Endothelial cell of umbilical vein (primary cell): ENCODE data around the gene LOXL4. TPM values are rescaled to one million over a fixed set of nuclear protein-coding genes. Genes with fewer than 3 reads are reported as not detected.

ENCODE experiments used
- BruUV-seq: library from RNA; stranded (reverse); fragments of 400-500 nt; replicated peaks from 2 replicates; lab custom pipeline; 2021; lab: Mats Ljungman, UMichigan
- CTCF ChIA-PET: fragments of 300-600, 350-600 bp; sonication (Branson Sonifier 250); formaldehyde crosslinking; loops from one replicate; lab custom pipeline; 2021; ENCODE audit warnings: antibody characterized with exemption, inconsistent platforms; lab: Charles Lee
- POLR2A ChIA-PET: fragments of 300-600, 350-600 bp; sonication (Branson Sonifier 250); formaldehyde crosslinking; loops from one replicate; lab custom pipeline; 2021; ENCODE audit warnings: antibody characterized with exemption, inconsistent platforms; lab: Charles Lee
- DNase-seq: peaks from one replicate; pipeline ENCODE4 v3.0.0-alpha.2; 2011; ENCODE audit warnings: low read depth, low spot score
- FAIRE-seq: peaks from 2 replicates; lab custom pipeline; 2011; peaks lifted over from hg19 to GRCh38; lab: Jason Lieb, UNC
- H2AFZ ChIP-seq: 2 replicates; pipeline ENCODE4 v1.6.0; 2012; ENCODE audit warnings: low read depth, low read length, control low read depth, inconsistent platforms
- H3K27ac ChIP-seq: 2 replicates; pipeline ENCODE4 v1.5.1; 2011; ENCODE audit warnings: low read depth, mild to moderate bottlenecking, control low read depth, low read length, moderate library complexity; ENCODE audit not compliant: insufficient read depth
- H3K27me3 ChIP-seq, 2 experiments: 2 replicates each; pipeline versions ENCODE4 v1.6.0 to v1.6.1; 2011; ENCODE audit warnings: low read length in 2 of 2, mixed read lengths in 1 of 2; ENCODE audit not compliant: control insufficient read depth in 2 of 2, insufficient read depth in 2 of 2
- H3K36me3 ChIP-seq, 2 experiments: 2 replicates in 1 of 2; 3 replicates in 1 of 2; pipeline ENCODE4 v1.5.1; 2011; ENCODE audit warnings: low read length in 2 of 2, mild to moderate bottlenecking in 1 of 2, moderate library complexity in 1 of 2; ENCODE audit not compliant: control insufficient read depth in 2 of 2, insufficient read depth in 2 of 2; ENCODE audit errors: extremely low read depth in 1 of 2
- H3K4me1 ChIP-seq: 3 replicates; pipeline ENCODE4 v1.5.1; 2011; ENCODE audit warnings: mild to moderate bottlenecking, low read length; ENCODE audit not compliant: control insufficient read depth, insufficient read depth; ENCODE audit errors: extremely low read depth
- H3K4me2 ChIP-seq: 2 replicates; pipeline ENCODE4 v1.6.1; 2011; ENCODE audit warnings: low read length, control low read depth, mixed read lengths; ENCODE audit not compliant: insufficient read depth
- H3K4me3 ChIP-seq, 3 experiments: fragments of 200-600 bp in 1 of 3; sonication (generic), shearing (Covaris generic) in 1 of 3; replicated peaks in 1 of 3; 2 replicates each; pipeline ENCODE4 v1.5.1; 2011 to 2016; ENCODE audit warnings: control low read depth in 3 of 3, low read length in 3 of 3, mild to moderate bottlenecking in 2 of 3, inconsistent platforms in 1 of 3, low read depth in 1 of 3, moderate library complexity in 1 of 3; ENCODE audit not compliant: insufficient read depth in 1 of 3
- H3K79me2 ChIP-seq: 2 replicates; pipeline ENCODE4 v1.6.0; 2012; ENCODE audit warnings: low read length, inconsistent platforms; ENCODE audit not compliant: control insufficient read depth, insufficient read depth
- H3K9ac ChIP-seq: replicated peaks from 2 replicates; pipeline ENCODE3; 2011; ENCODE audit warnings: low read length, control low read depth; ENCODE audit not compliant: insufficient read depth; ENCODE audit errors: extremely low read depth
- H3K9me1 ChIP-seq: replicated peaks from 3 replicates; pipeline ENCODE4 v1.6.0; 2011; ENCODE audit warnings: mild to moderate bottlenecking, low read length; ENCODE audit not compliant: control insufficient read depth, insufficient read depth; ENCODE audit errors: extremely low read depth
- H3K9me3 ChIP-seq: replicated peaks from 2 replicates; pipeline ENCODE4 v1.5.1; 2012; ENCODE audit warnings: low read length, inconsistent platforms; ENCODE audit not compliant: control insufficient read depth, insufficient read depth
- H4K20me1 ChIP-seq: replicated peaks from 2 replicates; pipeline ENCODE3; 2011; ENCODE audit warnings: mild to moderate bottlenecking, low read length; ENCODE audit not compliant: control insufficient read depth, insufficient read depth; ENCODE audit errors: extremely low read depth
- MYC ChIP-seq: IDR thresholded peaks from one replicate; pipeline ENCODE4 v1.6.1; 2011; ENCODE audit warnings: mild to moderate bottlenecking, low read depth, low read length
- POLR2A ChIP-seq: IDR thresholded peaks from 2 replicates; pipeline ENCODE4 v1.6.1; 2012; ENCODE audit warnings: low read depth, mild to moderate bottlenecking, control low read depth, low read length
- dilution Hi-C: fragments of 300-500 bp; cut with MboI; formaldehyde crosslinking; loops from one replicate; pipeline ENCODE4 v1.15.0; 2019; ENCODE audit warnings: low sequenced_read_pairs; ENCODE audit not compliant: extremely low pct_ligation_motif_present
- intact Hi-C: fragments of 100-400 bp; cut with micrococcal nuclease; formaldehyde crosslinking; loops from one replicate; pipeline ENCODE4 v1.10.0; 2022
- polyA plus RNA-seq, 4 experiments: library from polyadenylated mRNA; depleted of rRNA in 3 of 4; stranded (reverse) in 3 of 4; unstranded in 1 of 4; fragments of >200 nt; gene quantifications; 2 replicates each; pipeline versions ENCODE4 v1.2.1 to v1.2.3, GENCODE V29; 2011 to 2012; ENCODE audit warnings: missing spikeins in 1 of 4
- total RNA-seq: library from RNA; stranded (reverse); gene quantifications from 2 replicates; pipeline ENCODE4 v1.2.3, GENCODE V29; 2021

LOXL4 gene
- total and polyA plus RNA-seq, 2 donors (not counting 3 experiments of a cell fraction or from before 2014, with no cell fraction given), result 1.4 to 1.9 TPM

- H3K27me3 ChIP-seq, result peaks cover 6 to 12% of the 10 kb centered on the region in 2 experiments
- ChIA-PET POLR2A (no interaction called here), CTCF (interaction anchor here (1.1 to 7.3 kb wide), 6 partner anchors 16 to 964 kb away, joined by 3 to 264 read pairs (median 4); no protein-coding TSS in a partner anchor)
- FAIRE-seq (no peak), DNase-seq (no peak)
- H3K4me3 ChIP-seq, result no peak overlapping the region
- H3K9me3 ChIP-seq, result no peaks in the 10 kb centered on the region
- no peak overlapping the region for H2AFZ ChIP-seq
- dilution Hi-C loops, result no loop called here
- no peaks in the 10 kb centered on the region for H4K20me1 ChIP-seq
- no peak overlapping the region for H3K4me2 ChIP-seq
- BruUV-seq, result no TSS peak
- H3K79me2 ChIP-seq, result no peaks in the 10 kb centered on the region
- H3K36me3 ChIP-seq, result no peaks in the 10 kb centered on the region
- H3K27ac ChIP-seq, result no peak overlapping the region
- peaks cover 16% of the 10 kb centered on the region for H3K4me1 ChIP-seq
- no peak overlapping the region for H3K9ac ChIP-seq
- no peaks in the 10 kb centered on the region for H3K9me1 ChIP-seq
- TF ChIP-seq MYC, result no peak
- intact Hi-C loops, result no loop called here
These were observed 44.8 kb upstream of the LOXL4 start for GRCh38 chr10:98312822-98313221.

- Histone ChIP-seq H3K79me2 (no peaks in the 10 kb centered on the region), H3K9ac (no peak overlapping the region), H3K27ac (no peak overlapping the region), H3K27me3 (peaks cover 6 to 12% of the 10 kb centered on the region in 2 experiments), H3K4me3 (no peak overlapping the region), H3K9me1 (no peaks in the 10 kb centered on the region), H3K9me3 (no peaks in the 10 kb centered on the region), H2AFZ (no peak overlapping the region), H3K4me1 (peaks cover 16% of the 10 kb centered on the region), H4K20me1 (no peaks in the 10 kb centered on the region), H3K36me3 (no peaks in the 10 kb centered on the region), H3K4me2 (no peak overlapping the region)
- no peak for FAIRE-seq
- intact Hi-C loops, result no loop called here
- ChIA-PET POLR2A (no interaction called here), CTCF (interaction anchor here (1.2 to 7.3 kb wide), 5 partner anchors 16 to 267 kb away, joined by 3 to 264 read pairs (median 5); no protein-coding TSS in a partner anchor)
- BruUV-seq, result no TSS peak
- dilution Hi-C loops, result no loop called here
- no peak for DNase-seq
- TF ChIP-seq POLR2A, result no peak
These were observed 44.4 kb upstream of the LOXL4 start for GRCh38 chr10:98312349-98312748.
